ENCODE data around the gene DCLK1. TPM values are rescaled to one million over a fixed set of nuclear protein-coding genes. Genes with fewer than 3 reads are reported as not detected.

The DCLK1 gene
- total RNA-seq, 2 donors from 2014 or later: not detected

DNA sequence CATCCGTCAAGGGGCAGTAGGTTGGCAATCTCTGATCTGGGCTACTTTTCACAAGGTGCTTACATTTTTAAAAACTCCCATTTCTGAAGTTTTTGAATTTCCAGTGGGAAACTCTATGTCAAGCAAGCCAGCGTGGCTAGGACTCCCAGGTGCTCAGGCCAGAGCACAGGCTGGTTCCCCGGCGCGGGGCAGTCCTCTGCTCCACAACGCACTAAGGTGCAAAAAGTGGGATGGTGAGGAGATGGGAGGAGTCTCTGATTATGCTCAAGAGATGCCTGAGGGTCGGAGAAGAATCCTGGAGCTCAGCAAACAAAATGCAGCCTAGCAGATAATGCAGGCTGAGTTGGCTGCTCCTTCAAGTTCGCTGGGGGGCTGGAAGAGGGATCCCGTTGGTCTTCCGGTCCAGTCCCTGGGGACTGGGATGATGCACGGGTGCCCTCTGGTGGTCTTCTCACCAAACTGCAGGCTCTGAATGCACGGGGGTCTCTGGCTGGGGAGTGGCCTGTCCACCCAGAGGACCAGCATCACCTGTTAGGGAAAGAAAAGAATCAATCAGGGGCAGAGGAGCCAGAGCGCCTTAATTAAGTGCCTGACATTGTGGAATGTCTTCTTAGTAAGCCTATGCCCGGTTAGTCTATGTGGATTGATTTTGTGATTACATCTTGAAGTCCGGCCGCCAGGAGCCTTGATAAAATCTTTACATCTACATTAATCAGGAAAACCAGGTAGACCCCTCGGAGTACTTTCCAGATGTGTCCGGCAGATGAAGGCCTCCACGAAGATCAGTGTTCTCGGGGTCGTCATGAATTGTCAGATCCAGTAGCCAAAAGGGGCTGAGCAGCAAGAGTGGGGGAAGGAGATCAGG is 410.3 kb downstream of the DCLK1 start:
- no peaks in the 10 kb centered on the region for H3K36me3 Mint-ChIP-seq
- peak; percentile 34 to 64 for ATAC-seq
- DNase-seq (ENCODE audit: low spot score in 2 of 2): peak in 1 of 2 donors; percentile 56
- no peak overlapping the region for H3K27ac Mint-ChIP-seq
- no peaks in the 10 kb centered on the region for H3K9me3 Mint-ChIP-seq

DNA sequence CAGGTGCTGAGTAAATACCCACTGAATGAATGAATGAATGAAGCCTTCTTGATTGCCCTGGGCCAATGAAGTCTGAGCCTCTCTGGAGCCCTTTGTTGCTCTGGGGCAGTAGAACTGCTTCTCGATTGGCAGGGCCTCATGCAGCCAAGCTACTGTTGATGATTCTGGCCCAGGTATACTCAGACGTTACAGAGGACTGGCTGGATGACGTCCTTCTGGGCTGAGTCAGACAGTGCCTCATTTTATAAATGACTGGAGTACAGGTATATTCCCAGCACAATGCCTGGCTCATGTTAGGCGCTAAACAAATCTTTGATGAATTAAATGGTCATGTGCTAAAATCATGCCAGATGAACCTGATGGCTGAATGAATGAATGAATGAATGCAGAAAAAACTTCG is 410.9 kb downstream of the DCLK1 start:
- Mint-ChIP-seq H3K36me3 (no peaks in the 10 kb centered on the region), H3K9me3 (no peaks in the 10 kb centered on the region), H3K27ac (no peak overlapping the region)
- ATAC-seq (no peak), DNase-seq (ENCODE audit: low spot score in 2 of 2) (no peak)

Other genes with a start within 250 kb of the DCLK1 start
- not detected for gene SOHLH2, start 83.2 kb upstream of the DCLK1 start, total RNA-seq
- under 1 TPM; 0.46 to 0.62 TPM for gene CCDC169, start 166.4 kb upstream of the DCLK1 start, total RNA-seq
- 10 to 100 TPM; 21.9 to 23.9 TPM for gene SPART, start 215.0 kb upstream of the DCLK1 start, total RNA-seq

All from activated naive CD4-positive, alpha-beta T cell treated with anti-CD3 and anti-CD28 coated beads, Interleukin-2, amount 50 U/mL, for 72 hours (primary cell).